GM21367 (cell line): ENCODE measurements around the gene LANCL2.
A peak's percentile ranks its signal among the peaks of the same experiment; 100 is the strongest.
"Not testable (repeated sequence)": the region's sequence is repeated elsewhere in the genome, so short reads cannot be mapped to it uniquely, and the experiment has no call there.

Source experiments
- ATAC-seq: cut with Tn5 transposase; IDR thresholded peaks from one replicate; pipeline ENCODE4 v1.9.1; 2021; ENCODE audit not compliant: unreplicated experiment

Gene LANCL2

GRCh38 chr7:55365205-55365674, at the start of gene LANCL2:
Gene LANCL2 (plus strand): TSS chr7:55365337. CDS start chr7:55366026, 689 bp downstream.
- peak; percentile 25 for ATAC-seq

- no peak for ATAC-seq
Observed at GRCh38 chr7:55325371-55325792, 39.8 kb upstream of the LANCL2 start.

- no peak for ATAC-seq
Observed at GRCh38 chr7:55326081-55326835, 38.9 kb upstream of the LANCL2 start.

- ATAC-seq: no peak
Observed at GRCh38 chr7:55326945-55327626, 38.1 kb upstream of the LANCL2 start.

GRCh38 chr7:55335151-55335550, 30.0 kb upstream of the LANCL2 start:
- ATAC-seq: no peak

- ATAC-seq: no peak
Observed at GRCh38 chr7:55335786-55336185, 29.4 kb upstream of the LANCL2 start.

- no peak for ATAC-seq
Observed at GRCh38 chr7:55336540-55336939, 28.6 kb upstream of the LANCL2 start.

GRCh38 chr7:55339033-55340000, 25.8 kb upstream of the LANCL2 start:
- no peak for ATAC-seq

GRCh38 chr7:55342216-55342871, 22.8 kb upstream of the LANCL2 start:
- ATAC-seq: no peak

- ATAC-seq: no peak
Observed at GRCh38 chr7:55343002-55343781, 21.9 kb upstream of the LANCL2 start.

- no peak for ATAC-seq
Observed at GRCh38 chr7:55343860-55344606, 21.1 kb upstream of the LANCL2 start.

GRCh38 chr7:55344840-55345239, 20.3 kb upstream of the LANCL2 start:
- ATAC-seq: no peak

- no peak for ATAC-seq
Observed at GRCh38 chr7:55345292-55345691, 19.8 kb upstream of the LANCL2 start.

- ATAC-seq: no peak
Observed at GRCh38 chr7:55348502-55348901, 16.6 kb upstream of the LANCL2 start.

GRCh38 chr7:55349121-55349520, 16.0 kb upstream of the LANCL2 start:
- ATAC-seq: no peak

GRCh38 chr7:55350281-55350680, 14.9 kb upstream of the LANCL2 start:
- no peak for ATAC-seq

GRCh38 chr7:55351263-55351662, 13.9 kb upstream of the LANCL2 start:
- no peak for ATAC-seq

- ATAC-seq: not testable (repeated sequence)
Observed at GRCh38 chr7:55352947-55353273, 12.2 kb upstream of the LANCL2 start.

GRCh38 chr7:55360486-55360885, 4.7 kb upstream of the LANCL2 start:
- ATAC-seq: no peak
